NCI-H1105 treated with DMSO at 0.1 percent for 48 hours (cell line): Measurements from ENCODE around the gene CBX7.

Experiments used
- DNase-seq: peaks from one replicate; lab custom pipeline; 2025; lab: John Stamatoyannopoulos, UW

The CBX7 gene

GRCh38 chr22:39123751-39124581 lies 28.5 kb downstream of the CBX7 start:
- DNase-seq, result no peak

GRCh38 chr22:39122772-39123470 lies 29.6 kb downstream of the CBX7 start:
- no peak for DNase-seq

- no peak for DNase-seq
These were observed 31.5 kb downstream of the CBX7 start for GRCh38 chr22:39120983-39121382.

GRCh38 chr22:39117585-39118191 lies 34.8 kb downstream of the CBX7 start:
- peak; percentile 45 for DNase-seq

- no peak for DNase-seq
These were observed 36.4 kb downstream of the CBX7 start for GRCh38 chr22:39115977-39116621.

GRCh38 chr22:39115570-39115969 lies 36.9 kb downstream of the CBX7 start:
- DNase-seq, result no peak

DNA sequence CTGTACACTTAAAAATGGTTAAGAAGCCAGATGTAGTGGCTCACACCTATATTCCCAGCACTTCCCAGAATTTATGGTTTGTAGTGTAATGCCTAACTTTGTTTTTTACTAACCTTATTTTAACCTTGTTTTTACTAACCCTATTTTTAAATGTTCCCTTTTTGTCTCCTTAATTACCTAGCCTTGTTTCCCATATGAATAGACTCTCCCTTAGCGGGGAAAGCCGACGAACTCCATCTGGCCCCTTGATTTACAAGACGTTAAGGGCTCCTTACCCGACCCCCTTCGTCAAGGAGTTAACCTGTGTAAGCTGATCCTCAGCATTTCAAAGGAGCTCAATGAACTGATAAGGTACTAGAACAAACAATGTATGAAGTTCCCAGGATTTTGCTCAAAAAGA lies 38.4 kb downstream of the CBX7 start:
- DNase-seq, result no peak

DNA sequence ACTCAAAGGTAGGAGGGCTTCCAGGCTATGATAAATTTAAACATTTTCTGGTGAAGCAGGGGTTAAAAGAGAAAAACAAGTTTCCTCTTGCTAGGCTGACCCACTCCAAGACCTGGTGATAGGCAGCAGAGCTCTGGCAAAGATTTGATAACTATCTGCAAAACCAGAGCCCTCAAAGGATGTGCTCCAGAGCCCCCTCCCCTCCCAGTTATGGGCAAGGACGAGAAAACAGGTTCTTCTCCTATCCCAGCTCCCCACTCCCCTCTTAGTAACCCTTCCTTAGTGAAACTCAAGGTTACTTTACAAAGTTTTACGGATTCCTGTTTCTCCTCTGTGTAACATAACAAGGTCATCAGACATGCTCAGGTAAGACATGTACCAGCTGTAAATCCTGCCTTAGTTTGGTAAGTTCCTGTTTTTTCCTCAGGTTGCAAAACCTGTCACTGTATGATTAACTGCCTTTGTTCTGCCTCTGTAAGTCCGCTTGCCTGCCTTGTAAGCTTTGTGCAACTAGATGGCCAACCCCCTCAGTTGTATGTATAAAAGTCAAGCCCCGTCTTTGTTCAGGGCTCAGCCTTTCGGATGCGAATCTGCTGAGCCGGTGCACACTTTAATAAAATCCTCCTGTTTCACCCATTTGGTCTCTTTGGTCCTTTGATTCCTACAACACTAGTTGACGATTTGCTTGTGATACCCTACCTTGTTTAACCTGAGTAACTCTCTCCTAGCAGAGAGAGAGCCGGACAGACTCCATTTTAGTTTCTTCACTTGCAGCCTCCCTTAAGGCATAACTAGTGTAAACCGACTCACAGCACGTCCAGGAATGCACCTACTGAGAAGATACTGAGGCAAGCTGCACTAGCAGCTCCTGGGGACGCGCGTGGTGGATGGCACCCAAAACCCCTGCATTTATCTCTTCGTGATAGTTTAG lies 41.6 kb downstream of the CBX7 start:
- DNase-seq, result peak; percentile 0

DNA sequence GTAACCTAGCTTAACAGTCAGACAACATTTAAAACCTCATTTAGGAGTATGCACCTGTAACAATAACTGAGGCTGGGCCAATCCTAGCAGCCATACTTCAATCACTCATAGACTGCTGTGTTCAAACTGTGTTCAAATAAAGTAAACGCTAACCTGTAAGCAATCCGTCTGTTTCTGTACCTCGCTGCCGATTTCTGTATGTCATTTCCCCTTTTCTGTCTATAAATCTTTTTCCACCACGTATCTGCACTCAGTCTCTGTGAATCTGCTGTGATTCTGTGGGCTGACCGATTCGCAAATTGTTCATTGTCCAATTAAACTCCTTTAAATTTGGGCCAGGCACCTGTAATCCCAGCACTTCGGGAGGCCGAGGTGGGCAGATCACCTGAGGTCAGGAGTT lies 43.1 kb downstream of the CBX7 start:
- no peak for DNase-seq

- no peak for DNase-seq
These were observed 44.0 kb downstream of the CBX7 start for GRCh38 chr22:39108487-39108886.

GRCh38 chr22:39106326-39106725 lies 46.2 kb downstream of the CBX7 start:
- no peak for DNase-seq

DNA sequence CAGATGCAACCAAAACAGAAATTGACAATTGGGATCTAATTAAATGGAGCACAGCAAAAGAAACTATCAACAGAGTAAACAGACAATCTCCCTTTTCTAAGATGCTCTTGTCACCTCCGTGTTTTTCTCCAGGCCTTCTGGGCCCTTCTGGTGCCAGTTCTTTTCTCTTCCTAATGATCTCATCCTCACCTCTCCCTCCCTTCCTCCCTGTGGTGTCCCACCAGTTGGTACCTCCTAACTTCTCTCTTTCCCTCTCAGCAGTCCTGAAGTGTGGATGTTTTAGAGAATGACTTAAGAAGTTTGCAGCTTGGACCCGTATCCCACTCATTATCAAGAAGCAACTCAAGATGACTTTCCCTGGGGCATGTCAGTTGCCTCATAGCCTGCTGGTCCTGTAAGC lies 49.0 kb downstream of the CBX7 start:
- DNase-seq, result no peak

- DNase-seq, result no peak
These were observed 51.3 kb downstream of the CBX7 start for GRCh38 chr22:39101226-39101625.

DNA sequence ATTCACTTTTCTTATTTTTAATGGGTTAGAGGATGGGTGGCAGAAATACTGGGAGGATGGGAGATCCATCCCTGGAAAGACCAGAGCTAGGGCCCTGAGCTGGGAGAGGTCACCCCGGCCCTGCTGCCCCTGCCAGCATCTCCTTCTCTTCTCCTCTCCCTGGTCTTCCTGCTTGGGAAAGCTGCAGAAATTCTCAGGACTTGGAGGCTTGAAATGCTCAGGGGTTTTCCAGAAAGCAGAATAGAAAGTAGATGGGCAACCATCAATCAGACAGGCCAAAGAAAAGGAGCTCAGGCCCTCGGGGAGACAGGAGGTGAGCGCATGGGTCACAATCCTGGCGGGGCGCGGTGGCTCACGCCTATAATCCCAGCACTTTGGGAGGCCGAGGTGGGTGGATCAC lies 53.9 kb downstream of the CBX7 start:
- DNase-seq, result no peak

DNA sequence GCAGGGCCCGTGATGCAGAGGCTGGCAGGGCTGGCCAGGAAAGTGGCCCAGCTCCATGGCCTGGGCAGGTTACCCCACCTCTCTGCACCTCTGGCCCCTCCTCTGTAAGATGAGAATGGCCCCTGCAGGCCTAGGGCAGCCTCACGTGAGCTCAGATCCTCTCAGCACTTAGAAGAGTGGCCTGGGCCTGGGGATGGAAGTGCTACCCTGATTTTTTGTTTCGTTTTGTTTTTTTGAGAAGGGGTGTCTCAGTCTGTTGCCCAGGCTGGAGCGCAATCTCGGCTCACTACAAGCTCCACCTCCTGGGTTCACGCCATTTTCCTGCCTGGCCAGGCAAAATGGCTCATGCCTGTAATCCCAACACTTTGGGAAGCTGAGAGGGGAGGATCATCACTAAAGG lies 54.5 kb downstream of the CBX7 start:
- no peak for DNase-seq

- peak; percentile 50 for DNase-seq
These were observed 55.1 kb downstream of the CBX7 start, which contains the start of gene APOBEC3H for GRCh38 chr22:39097098-39098020. Gene APOBEC3H (plus strand): TSS chr22:39097244. CDS start chr22:39100279, 3,035 bp downstream.

DNA sequence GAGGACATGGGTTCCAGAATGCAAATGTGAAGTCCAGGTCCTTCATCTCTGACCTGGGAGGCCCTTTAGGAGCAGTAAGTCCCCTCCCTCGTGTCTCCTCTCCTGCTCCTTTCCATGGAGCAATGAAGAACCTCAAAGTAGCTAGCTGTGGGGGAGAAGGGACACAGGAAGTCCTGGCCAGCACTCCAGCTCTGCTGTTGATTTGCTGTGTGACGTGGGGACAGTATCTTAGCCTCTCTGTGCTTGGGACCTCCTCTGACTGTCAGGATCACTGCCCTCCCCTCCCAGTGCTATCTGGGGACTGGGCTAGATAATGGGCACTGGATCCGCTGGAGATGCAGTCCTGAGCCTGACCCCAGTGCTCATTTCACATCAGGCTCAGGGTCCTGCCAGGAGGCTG lies 56.5 kb downstream of the CBX7 start:
- no peak for DNase-seq

DNA sequence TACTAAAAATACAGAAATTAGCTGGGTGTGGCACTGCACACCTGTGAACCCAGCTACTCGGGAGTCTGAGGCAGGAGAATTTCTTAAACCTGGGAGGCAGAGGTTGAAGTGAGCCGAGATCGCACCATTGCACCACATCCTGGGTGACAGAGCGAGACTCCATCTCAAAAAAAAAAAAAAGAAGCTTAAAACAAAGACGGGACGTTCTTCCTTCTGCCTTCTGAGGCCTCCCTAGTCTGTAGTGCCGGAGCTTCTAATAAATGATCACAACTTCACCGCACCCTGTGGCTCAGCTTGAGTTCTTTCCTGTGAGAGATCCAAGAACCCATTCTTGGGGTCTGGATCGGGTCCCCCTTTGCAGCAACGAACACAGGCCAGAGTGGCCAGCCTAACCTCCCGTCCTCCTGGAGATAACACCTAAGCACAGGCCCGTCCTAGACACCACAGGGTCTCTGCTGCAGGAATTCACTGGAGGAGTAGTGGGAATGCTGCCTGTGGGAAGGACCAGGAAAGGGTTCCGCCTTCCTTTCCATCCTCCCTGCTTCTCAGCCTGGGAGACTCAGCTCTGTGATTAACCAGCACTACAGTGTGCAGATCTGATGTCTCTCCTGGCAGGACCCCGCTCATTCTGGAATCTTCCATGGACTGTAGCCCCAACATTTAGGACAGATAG lies 57.6 kb downstream of the CBX7 start:
- DNase-seq, result no peak

GRCh38 chr22:39092111-39092862 lies 60.2 kb downstream of the CBX7 start:
- no peak for DNase-seq
